AG04449 (cell line): ENCODE measurements around the gene CAMSAP1.

Source experiments
- CTCF ChIA-PET: fragments of 350-600 bp; formaldehyde crosslinking; extraction: SDS; loops from one replicate; lab custom pipeline; 2021; ENCODE audit warnings: antibody characterized with exemption; lab: Yijun Ruan, JAX
- POLR2A ChIA-PET: fragments of 400-600, 350-600 bp; formaldehyde crosslinking; extraction: SDS; loops from one replicate; lab custom pipeline; 2020; ENCODE audit warnings: antibody characterized with exemption, inconsistent platforms; lab: Yijun Ruan, JAX
- DNase-seq: peaks from one replicate; pipeline ENCODE4 v3.0.0-alpha.2; 2010; ENCODE audit warnings: low read depth, low spot score
- H3K4me3 ChIP-seq: 2 replicates; pipeline ENCODE4 v1.5.1; 2011; ENCODE audit warnings: low read depth, mild to moderate bottlenecking, control low read depth, low read length
- CTCF ChIP-seq: IDR thresholded peaks from one replicate; pipeline ENCODE4 v1.5.1; 2011; ENCODE audit warnings: mild to moderate bottlenecking, moderate library complexity, low read length, control low read depth, inconsistent platforms; ENCODE audit not compliant: insufficient read depth; ENCODE audit errors: missing control alignments

The CAMSAP1 gene

GRCh38 chr9:135761845-135762168 lies 145.5 kb downstream of the CAMSAP1 start:
- DNase-seq: no peak
- ChIA-PET POLR2A (no interaction called here), CTCF (no interaction called here)
- TF ChIP-seq CTCF: no peak
- H3K4me3 ChIP-seq: no peak overlapping the region

DNA sequence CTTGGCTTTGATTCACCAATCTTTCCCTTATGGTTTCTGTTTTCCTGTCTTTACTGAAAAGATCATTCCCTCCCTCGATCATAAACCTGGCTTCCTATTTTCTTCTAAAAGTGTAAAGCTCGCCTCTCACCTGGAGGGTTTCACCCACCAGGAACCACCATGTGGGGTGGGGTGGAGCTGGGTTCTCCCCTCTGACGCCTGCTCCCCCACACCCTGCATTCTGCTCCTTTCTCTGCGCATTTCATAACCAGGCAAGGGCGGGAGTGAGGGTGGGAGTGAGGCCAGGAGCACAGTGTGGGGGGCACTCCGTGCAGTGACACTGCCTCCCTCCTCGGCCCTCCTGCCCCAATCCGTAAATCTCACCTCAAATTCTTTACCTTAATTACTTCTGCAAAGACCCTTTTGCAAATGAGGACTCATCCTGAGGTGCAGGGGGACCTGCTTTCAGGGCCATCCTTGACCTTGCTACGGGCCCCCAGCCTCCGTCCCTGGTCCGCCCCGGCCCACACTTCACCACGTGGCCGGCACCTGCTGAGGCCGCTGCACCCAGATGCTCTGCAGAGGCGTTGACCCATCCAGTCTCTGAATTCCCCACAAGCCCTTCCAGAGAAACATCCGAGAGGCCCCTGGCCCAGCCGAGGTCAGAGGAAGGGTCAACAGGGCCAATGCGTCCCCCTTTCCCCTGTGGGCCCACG lies 146.0 kb downstream of the CAMSAP1 start:
- H3K4me3 ChIP-seq: no peak overlapping the region
- ChIA-PET CTCF (no interaction called here), POLR2A (no interaction called here)
- no peak for TF ChIP-seq CTCF
- DNase-seq: no peak

DNA sequence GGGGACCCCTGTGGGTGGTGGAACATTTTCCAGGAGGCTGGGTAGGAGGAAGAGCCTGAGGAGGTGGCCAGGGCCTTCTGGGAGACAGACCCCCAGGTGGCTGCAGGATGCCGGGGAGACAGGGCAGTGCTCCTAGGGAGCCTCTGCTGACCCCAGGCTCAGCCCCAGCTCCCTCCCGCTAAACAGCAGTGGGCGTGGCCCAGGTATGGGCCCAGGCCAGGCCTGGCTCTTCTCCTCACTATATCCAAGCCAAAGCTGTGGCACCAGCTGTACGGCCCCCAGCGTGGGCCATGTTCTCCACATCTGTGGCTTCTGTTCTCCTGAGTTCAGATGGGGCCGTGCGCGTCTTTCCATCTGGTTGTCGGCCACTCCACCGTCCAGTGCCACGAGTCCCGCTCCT lies 146.9 kb downstream of the CAMSAP1 start:
- H3K4me3 ChIP-seq: no peak overlapping the region
- CTCF ChIA-PET: no interaction called here
- POLR2A ChIA-PET: no interaction called here
- no peak for TF ChIP-seq CTCF
- no peak for DNase-seq

DNA sequence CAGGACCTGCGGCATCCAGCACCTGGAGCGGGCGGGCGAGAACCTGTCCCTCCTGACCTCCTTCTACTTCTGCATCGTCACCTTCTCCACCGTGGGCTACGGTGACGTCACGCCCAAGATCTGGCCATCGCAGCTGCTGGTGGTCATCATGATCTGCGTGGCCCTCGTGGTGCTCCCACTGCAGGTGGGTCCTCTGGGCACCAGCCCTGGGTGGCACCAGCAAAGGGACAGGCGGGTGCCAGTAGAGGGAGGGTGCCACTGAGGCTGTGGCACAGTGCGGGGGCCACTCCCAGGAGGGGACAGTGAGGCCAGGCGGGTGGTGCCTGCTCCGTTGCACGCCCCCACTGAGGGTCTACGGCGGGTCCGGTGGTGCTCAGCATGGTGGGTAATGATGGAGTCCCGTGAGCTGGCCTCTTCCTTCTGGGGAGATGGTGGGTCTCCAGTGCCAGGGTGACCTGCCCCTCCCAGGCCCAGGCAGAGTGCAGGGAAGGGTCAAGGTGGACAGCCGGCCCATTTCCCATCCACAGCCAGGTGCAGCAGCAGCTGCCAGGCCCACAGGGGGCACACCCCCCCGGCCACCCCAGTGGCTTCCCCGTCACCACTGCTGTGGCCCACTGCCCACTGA lies 147.6 kb downstream of the CAMSAP1 start:
- ChIA-PET POLR2A (no interaction called here), CTCF (no interaction called here)
- TF ChIP-seq CTCF: no peak
- no peak for DNase-seq
- H3K4me3 ChIP-seq: no peak overlapping the region

- ChIA-PET POLR2A (no interaction called here), CTCF (no interaction called here)
- DNase-seq: no peak
- no peak overlapping the region for H3K4me3 ChIP-seq
- TF ChIP-seq CTCF: no peak
Observed at GRCh38 chr9:135758870-135759269, 148.5 kb downstream of the CAMSAP1 start.
